Measurements from ENCODE around the gene FAM200B.

GRCh38 chr4:15736514-15737050 lies 55.0 kb downstream of the FAM200B start:
- TF ChIP-seq ZBTB33 (IDR thresholded peaks at IDR 0.05; ENCODE audit: borderline replicate concordance, low read depth) (no peak), JUND (IDR thresholded peaks at IDR 0.05) (no peak), MXI1 (IDR thresholded peaks at IDR 0.05; ENCODE audit: low read depth, low read length) (no peak), POLR2AphosphoS5 (IDR thresholded peaks at IDR 0.05; ENCODE audit: low read depth, low read length) (no peak), CTCF (IDR thresholded peaks at IDR 0.05) (no peak)
